Fibroblast of the aortic adventitia (primary cell): Measurements from ENCODE around the gene PRKD1. TPM values are rescaled to one million over a fixed set of nuclear protein-coding genes. Genes with fewer than 3 reads are reported as not detected.

ENCODE experiments used
- DNase-seq: peaks from one replicate; pipeline ENCODE4 v3.0.0-alpha.2; 2010; ENCODE audit warnings: low read depth
- H3K4me3 ChIP-seq: 2 replicates; pipeline ENCODE4 v1.5.1; 2011; ENCODE audit warnings: low read depth, mild to moderate bottlenecking, control low read depth, low read length, moderate library complexity
- CTCF ChIP-seq: IDR thresholded peaks from 2 replicates; pipeline ENCODE4 v1.5.1; 2011; ENCODE audit warnings: mild to moderate bottlenecking, low read length, control low read depth, inconsistent platforms; ENCODE audit not compliant: insufficient read depth
- total RNA-seq: library from RNA; depleted of rRNA; stranded (reverse); fragments of >200 nt; gene quantifications from 2 replicates; pipeline ENCODE4 v1.2.3, GENCODE V29; 2012; ENCODE audit warnings: low replicate concordance

The PRKD1 gene
- total RNA-seq, 1 donor, result 11.5 TPM

GRCh38 chr14:29895591-29896083 is 32.0 kb downstream of the PRKD1 start:
- no peak overlapping the region for H3K4me3 ChIP-seq
- DNase-seq, result no peak
- TF ChIP-seq CTCF, result no peak

GRCh38 chr14:29893989-29894388 is 33.7 kb downstream of the PRKD1 start:
- no peak for TF ChIP-seq CTCF
- H3K4me3 ChIP-seq, result no peak overlapping the region
- no peak for DNase-seq

GRCh38 chr14:29892327-29892726 is 35.3 kb downstream of the PRKD1 start:
- no peak for TF ChIP-seq CTCF
- no peak for DNase-seq
- H3K4me3 ChIP-seq, result no peak overlapping the region

GRCh38 chr14:29885988-29886387 is 41.7 kb downstream of the PRKD1 start:
- no peak for DNase-seq
- TF ChIP-seq CTCF, result no peak
- H3K4me3 ChIP-seq, result no peak overlapping the region

- DNase-seq, result no peak
- H3K4me3 ChIP-seq, result no peak overlapping the region
- TF ChIP-seq CTCF, result no peak
These were observed 59.6 kb downstream of the PRKD1 start for GRCh38 chr14:29868000-29868399.

- DNase-seq, result no peak
- no peak for TF ChIP-seq CTCF
- H3K4me3 ChIP-seq, result no peak overlapping the region
These were observed 62.3 kb downstream of the PRKD1 start for GRCh38 chr14:29865299-29865698.

GRCh38 chr14:29861996-29862395 is 65.7 kb downstream of the PRKD1 start:
- no peak overlapping the region for H3K4me3 ChIP-seq
- no peak for TF ChIP-seq CTCF
- peak; percentile 6 for DNase-seq
